Small intestine (tissue), 7 donors: ENCODE results near the gene GALNS. TPM values are rescaled to one million over a fixed set of nuclear protein-coding genes. Genes with fewer than 3 reads are reported as not detected.

Experiments used
- DNase-seq, 2 donors: peaks; one replicate each; pipeline versions ENCODE4 v3.0.0 to v3.0.0-alpha.2; 2013
- FAIRE-seq: peaks from 2 replicates; lab custom pipeline; 2012; peaks lifted over from hg19 to GRCh38; lab: Jason Lieb, UNC
- H3K27ac ChIP-seq, 3 donors: one replicate each; pipeline ENCODE4 v1.5.1; 2013; ENCODE audit warnings: low read length in 2 of 3, mild to moderate bottlenecking in 2 of 3, control low read depth in 1 of 3, inconsistent platforms in 1 of 3, low read depth in 1 of 3, moderate library complexity in 1 of 3
- H3K27me3 ChIP-seq, 3 donors: one replicate each; pipeline ENCODE4 v1.6.1; 2013; ENCODE audit warnings: low read length in 3 of 3, inconsistent platforms in 1 of 3; ENCODE audit not compliant: control insufficient read depth in 3 of 3, insufficient read depth in 3 of 3
- H3K36me3 ChIP-seq, 3 donors: one replicate each; pipeline ENCODE4 v1.6.1; 2013; ENCODE audit warnings: low read length in 3 of 3, inconsistent platforms in 1 of 3, low read depth in 1 of 3, mild to moderate bottlenecking in 1 of 3, moderate library complexity in 1 of 3; ENCODE audit not compliant: control insufficient read depth in 3 of 3, insufficient read depth in 2 of 3
- H3K4me1 ChIP-seq, 3 donors: one replicate each; pipeline ENCODE4 v1.6.1; 2013; ENCODE audit warnings: low read length in 2 of 3, inconsistent platforms in 1 of 3, low read depth in 1 of 3, mild to moderate bottlenecking in 1 of 3, moderate library complexity in 1 of 3; ENCODE audit not compliant: control insufficient read depth in 3 of 3, insufficient read depth in 2 of 3
- H3K4me3 ChIP-seq, 3 donors: one replicate each; pipeline ENCODE4 v1.5.1; 2013; ENCODE audit warnings: low read length in 3 of 3, control low read depth in 1 of 3, inconsistent platforms in 1 of 3, low read depth in 1 of 3, mild to moderate bottlenecking in 1 of 3, moderate library complexity in 1 of 3
- H3K9me3 ChIP-seq, 2 donors: one replicate each; pipeline ENCODE4 v1.6.1; 2013; ENCODE audit warnings: low read depth in 1 of 2, low read length in 1 of 2; ENCODE audit not compliant: control insufficient read depth in 2 of 2, insufficient read depth in 1 of 2
- WGBS, 3 donors: extraction: QIAGEN DNeasy Blood & Tissue Kit; methylation state at CpG; one replicate each; pipeline ENCODE4 v1.1.7; 2013; 5-methylcytosine and 5-hydroxymethylcytosine counted together
- polyA plus RNA-seq, 4 donors: library from polyadenylated mRNA; stranded (reverse) in 3 of 4; unstranded in 1 of 4; fragments of 200-250 nt in 3 of 4; fragments of 120-200 nt in 1 of 4; gene quantifications; one replicate each; pipeline versions ENCODE4 v1.2.1 to v1.2.3, GENCODE V29; 2013
- donor health status: healthy with polysubstance abuse.
- donor health status: control.
- donor health status: control.
- donor health status: Bipolar disorder and iron deficiency.
- donor health status: healthy.

GALNS gene
- polyA plus RNA-seq, 4 donors: 28.3 to 35.4 (median 32.7) TPM

DNA sequence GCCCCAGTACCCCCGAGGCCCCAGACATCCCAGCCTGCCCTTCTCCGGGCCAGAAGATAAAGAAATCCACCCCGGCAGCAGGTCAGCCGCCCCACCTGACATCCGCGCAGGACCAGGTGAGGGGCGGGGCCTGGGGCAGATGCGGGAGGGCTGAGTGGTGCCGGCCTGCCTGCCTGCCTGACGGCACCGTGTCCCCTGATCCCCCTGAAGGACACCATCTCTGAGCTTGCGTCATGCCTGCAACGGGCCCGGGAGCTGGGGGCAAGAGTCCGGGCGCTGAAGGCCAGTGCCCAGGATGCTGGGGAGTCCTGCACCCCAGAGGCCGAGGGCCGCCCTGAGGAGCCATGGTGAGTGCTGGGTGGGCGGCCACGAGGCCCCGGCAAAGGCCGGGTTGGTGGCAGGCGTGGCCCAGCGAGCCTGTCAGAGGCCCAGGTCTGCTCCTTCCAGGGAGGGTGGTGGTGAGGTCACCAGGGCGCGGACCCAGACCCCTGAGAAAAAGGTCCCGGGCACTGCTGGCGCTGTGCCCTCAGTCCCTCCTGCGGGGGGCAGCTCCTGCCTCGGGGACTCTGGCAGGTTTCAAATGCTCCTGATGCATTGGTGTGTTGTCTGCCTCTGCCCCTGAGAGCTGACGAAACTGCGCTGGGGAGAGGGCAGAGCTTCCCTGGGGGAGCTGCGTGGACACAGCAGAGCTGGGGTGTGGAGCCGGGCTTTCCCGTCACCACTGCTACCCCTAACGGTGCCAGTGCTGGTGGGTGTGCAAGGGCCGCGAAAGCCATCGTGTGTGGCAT is 52.0 kb downstream of the GALNS start:
- peaks cover 0 to 52% (median 0%) of the 10 kb centered on the region in 3 donors for H3K36me3 ChIP-seq
- peak overlapping the region; percentile 2 to 72 (median 64) for H3K4me3 ChIP-seq
- no peaks in the 10 kb centered on the region for H3K9me3 ChIP-seq
- no peak for FAIRE-seq
- no peak overlapping the region for H3K27ac ChIP-seq
- DNase-seq: peak; percentile 57 to 79
- peaks cover 0 to 16% (median 0%) of the 10 kb centered on the region in 3 donors for H3K4me1 ChIP-seq
- H3K27me3 ChIP-seq: no peaks in the 10 kb centered on the region
- 21 to 26% (median 22%) methylated on average over 30 to 39 of the region's 39 CpGs for WGBS, 3 donors

DNA sequence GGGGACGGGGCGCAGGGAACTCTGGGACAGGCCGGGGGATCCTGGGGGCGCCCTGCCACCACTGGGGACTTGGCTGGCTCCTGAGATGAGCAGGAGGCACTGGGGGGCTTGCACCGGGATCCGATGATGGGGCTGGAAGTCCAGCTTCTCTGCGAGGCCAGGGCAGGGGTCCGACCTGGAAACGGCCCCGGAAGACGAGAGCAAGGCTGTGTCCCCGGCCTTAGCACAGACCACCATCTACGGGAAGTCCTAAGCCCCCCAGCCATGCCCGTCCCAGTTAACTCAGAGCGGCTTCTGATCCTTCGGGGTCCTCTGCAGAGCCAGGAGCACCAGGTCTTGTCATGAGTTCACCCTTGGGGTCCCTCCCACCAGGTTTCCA is 52.6 kb downstream of the GALNS start:
- no peak overlapping the region for H3K27ac ChIP-seq
- FAIRE-seq (no peak), DNase-seq (no peak)
- WGBS, 3 donors: 1 to 2% (median 1%) methylated on average over 15 to 16 of the region's 16 CpGs
- H3K4me3 ChIP-seq: peak overlapping the region in 2 of 3 donors; percentile 64 to 72
- peaks cover 0 to 13% (median 0%) of the 10 kb centered on the region in 3 donors for H3K4me1 ChIP-seq
- no peaks in the 10 kb centered on the region for H3K9me3 ChIP-seq
- peaks cover 0 to 52% (median 0%) of the 10 kb centered on the region in 3 donors for H3K36me3 ChIP-seq
- H3K27me3 ChIP-seq: no peaks in the 10 kb centered on the region

GRCh38 chr16:88803264-88803987 is 53.3 kb downstream of the GALNS start, which contains the start of gene CDT1:
CDT1 (plus strand) TSS chr16:88803789; CDS start chr16:88803832, 43 bp downstream.
- WGBS, 3 donors: 0 to 1% (median 1%) methylated on average over 50 to 97 of the region's 98 CpGs
- no peak for FAIRE-seq

DNA sequence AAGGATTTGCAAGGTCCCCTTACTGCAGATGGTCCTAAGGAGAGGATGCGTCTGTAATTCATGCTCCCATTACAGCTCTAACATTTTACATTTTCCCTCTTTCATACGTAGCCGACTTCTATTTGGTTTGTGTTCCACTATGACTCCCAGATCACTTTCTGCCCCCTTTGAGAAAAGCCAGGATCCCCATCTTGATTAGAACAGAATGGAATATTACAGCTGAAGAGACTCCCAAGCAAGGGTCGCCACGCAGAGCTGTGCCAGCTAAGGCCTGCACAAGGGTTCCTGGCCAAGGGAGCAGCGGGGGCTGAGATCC is 56.5 kb downstream of the GALNS start:
- Histone ChIP-seq H3K9me3 (no peaks in the 10 kb centered on the region), H3K27ac (no peak overlapping the region), H3K27me3 (no peaks in the 10 kb centered on the region), H3K4me1 (peaks cover 0 to 11% (median 0%) of the 10 kb centered on the region in 3 donors), H3K4me3 (no peak overlapping the region), H3K36me3 (peaks cover 0 to 15% (median 0%) of the 10 kb centered on the region in 3 donors)
- 75 to 91% (median 88%) methylated on average over 6 of the region's 6 CpGs for WGBS, 3 donors
- DNase-seq: no peak
- FAIRE-seq: no peak

More at GRCh38 chr16:88803264-88803987, 53.3 kb downstream of the GALNS start, which contains the start of gene CDT1:
- peak; percentile 83 to 91 for DNase-seq
- Histone ChIP-seq H3K4me1 (peaks cover 0 to 13% (median 0%) of the 10 kb centered on the region in 3 donors), H3K27me3 (no peaks in the 10 kb centered on the region), H3K4me3 (peak within 1 kb of the TSS; percentile 51 to 72 (median 64)), H3K36me3 (peaks cover 0 to 47% (median 0%) of the 10 kb centered on the region in 3 donors), H3K27ac (peak within 1 kb of the TSS in 2 of 3 donors; percentile 82 to 83), H3K9me3 (no peaks in the 10 kb centered on the region)

DNA sequence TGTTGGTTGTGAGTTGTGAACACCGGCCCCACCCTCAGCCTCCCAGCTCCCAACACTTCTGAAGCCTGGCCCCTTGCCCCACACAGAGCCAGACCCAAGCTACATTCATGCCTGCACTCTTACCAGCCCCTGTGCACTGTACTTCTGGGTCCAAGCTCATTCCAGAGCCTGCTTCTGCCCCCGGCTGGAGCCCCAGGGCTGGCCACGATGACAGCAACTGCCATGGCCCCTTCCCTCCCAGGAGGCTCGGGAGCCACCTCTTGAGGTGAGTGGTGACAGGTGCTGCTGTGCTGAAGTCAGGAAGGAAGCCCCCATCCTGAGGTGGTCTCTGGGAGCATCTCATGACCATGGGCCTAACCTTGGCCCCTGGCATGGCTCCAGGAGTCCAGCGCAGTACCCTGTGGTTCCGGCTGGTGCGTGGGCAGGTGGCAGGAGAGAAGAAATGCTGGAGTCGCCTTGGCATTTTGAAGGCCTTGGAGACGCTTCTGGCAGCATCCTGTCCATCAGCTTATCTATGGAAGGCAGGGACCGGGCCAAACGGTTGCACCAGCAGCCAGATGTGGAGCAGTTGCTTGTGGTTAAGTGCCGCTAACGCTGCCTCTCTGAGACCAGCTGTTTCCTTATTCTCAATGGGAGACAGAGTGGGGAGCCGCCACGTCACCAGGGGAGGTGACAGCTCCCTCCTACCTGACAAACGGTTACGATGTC is 57.0 kb downstream of the GALNS start:
- Histone ChIP-seq H3K9me3 (no peaks in the 10 kb centered on the region), H3K27ac (no peak overlapping the region), H3K27me3 (no peaks in the 10 kb centered on the region), H3K4me3 (no peak overlapping the region), H3K36me3 (peaks cover 0 to 10% (median 0%) of the 10 kb centered on the region in 3 donors), H3K4me1 (peaks cover 0 to 5% (median 0%) of the 10 kb centered on the region in 3 donors)
- DNase-seq: no peak
- 68 to 90% (median 87%) methylated on average over 17 of the region's 17 CpGs for WGBS, 3 donors
- no peak for FAIRE-seq

GRCh38 chr16:88798772-88799455 is 57.8 kb downstream of the GALNS start:
- Histone ChIP-seq H3K4me1 (no peaks in the 10 kb centered on the region), H3K4me3 (no peak overlapping the region), H3K36me3 (peaks cover 0 to 8% (median 0%) of the 10 kb centered on the region in 3 donors), H3K27ac (no peak overlapping the region), H3K9me3 (no peaks in the 10 kb centered on the region), H3K27me3 (no peaks in the 10 kb centered on the region)
- DNase-seq (no peak), FAIRE-seq (no peak)

- Histone ChIP-seq H3K27me3 (peaks cover 0 to under 1% (median 0%) of the 10 kb centered on the region in 3 donors), H3K9me3 (no peaks in the 10 kb centered on the region), H3K4me3 (no peak overlapping the region), H3K4me1 (peaks cover 0 to 4% (median 0%) of the 10 kb centered on the region in 3 donors), H3K36me3 (peaks cover 0 to 8% (median 0%) of the 10 kb centered on the region in 3 donors), H3K27ac (no peak overlapping the region)
- DNase-seq: no peak
- no peak for FAIRE-seq
- whole genome bisulfite sequencing, 3 donors: 91 to 98% (median 92%) methylated on average over 4 of the region's 4 CpGs
Measured at GRCh38 chr16:88798073-88798472, 58.7 kb downstream of the GALNS start.
